SK-N-SH (cell line): Measurements from ENCODE around the gene MAPKAP1. TPM values are rescaled to one million over a fixed set of nuclear protein-coding genes. Genes with fewer than 3 reads are reported as not detected.

Source experiments
- CTCF ChIA-PET: fragments of 300-600, 350-600 bp; formaldehyde crosslinking; extraction: SDS; loops from one replicate; lab custom pipeline; 2021; lab: Yijun Ruan, JAX
- POLR2A ChIA-PET: fragments of 350-600 bp; sonication (Branson Sonifier 250); formaldehyde crosslinking; extraction: SDS; loops from one replicate; lab custom pipeline; 2020; ENCODE audit warnings: antibody characterized with exemption, inconsistent platforms; lab: Yijun Ruan, JAX
- DNase-seq: peaks from one replicate; pipeline ENCODE4 v3.0.0; 2012
- H2AFZ ChIP-seq: fragments of 200-600 bp; sonication (generic); 2 replicates; pipeline ENCODE4 v1.8.1; 2016; ENCODE audit warnings: antibody characterized with exemption, mild to moderate bottlenecking, low read depth
- H3F3A ChIP-seq: fragments of 200-600 bp; sonication (generic); replicated peaks from 2 replicates; pipeline ENCODE3; 2016; ENCODE audit warnings: antibody characterized with exemption, mild to moderate bottlenecking; ENCODE audit not compliant: insufficient read depth
- H3K27ac ChIP-seq, 2 experiments: fragments of 200-500 bp in 1 of 2; fragments of 200-600 bp in 1 of 2; sonication (Bioruptor generic) in 1 of 2; sonication (generic), shearing (Covaris generic) in 1 of 2; 2 replicates each; pipeline versions ENCODE4 v1.5.1 to v1.6.1; 2014 to 2016; ENCODE audit warnings: low read depth in 2 of 2, inconsistent platforms in 1 of 2, low read length in 1 of 2, mild to moderate bottlenecking in 1 of 2, mixed read lengths in 1 of 2
- H3K27me3 ChIP-seq: fragments of 200-600 bp; sonication (generic), shearing (Covaris generic); 2 replicates; pipeline ENCODE4 v1.6.1; 2016; ENCODE audit warnings: mixed run types; ENCODE audit not compliant: insufficient read depth
- H3K36me3 ChIP-seq, 2 experiments: fragments of 200-500 bp in 1 of 2; fragments of 200-600 bp in 1 of 2; sonication (Bioruptor generic) in 1 of 2; sonication (generic) in 1 of 2; replicated peaks in 1 of 2; 2 replicates each; pipeline versions ENCODE3 to v1.5.1; 2014 to 2016; ENCODE audit warnings: low read length in 1 of 2, mild to moderate bottlenecking in 1 of 2; ENCODE audit not compliant: insufficient read depth in 2 of 2, control insufficient read depth in 1 of 2
- H3K4me1 ChIP-seq, 2 experiments: fragments of 200-500 bp in 1 of 2; fragments of 200-600 bp in 1 of 2; sonication (Bioruptor generic) in 1 of 2; sonication (generic), shearing (Covaris generic) in 1 of 2; 2 replicates each; pipeline versions ENCODE4 v1.5.1 to v1.6.1; 2014 to 2016; ENCODE audit warnings: low read depth in 1 of 2, low read length in 1 of 2, mixed run types in 1 of 2; ENCODE audit not compliant: insufficient read depth in 2 of 2, control insufficient read depth in 1 of 2
- H3K4me2 ChIP-seq: fragments of 200-600 bp; sonication (generic), shearing (Covaris generic); 2 replicates; pipeline ENCODE4 v1.6.1; 2017; ENCODE audit warnings: mixed run types
- H3K4me3 ChIP-seq, 2 experiments: fragments of 200-500 bp in 1 of 2; fragments of 200-600 bp in 1 of 2; sonication (Bioruptor generic) in 1 of 2; sonication (generic), shearing (Covaris generic) in 1 of 2; 2 replicates each; pipeline versions ENCODE4 v1.5.1 to v1.8.1; 2014 to 2016; ENCODE audit warnings: low read depth in 2 of 2, inconsistent platforms in 1 of 2, low read length in 1 of 2, mild to moderate bottlenecking in 1 of 2, mixed read lengths in 1 of 2, moderate library complexity in 1 of 2
- H3K79me2 ChIP-seq: fragments of 200-600 bp; sonication (generic); 2 replicates; pipeline ENCODE4 v1.8.1; 2017; ENCODE audit warnings: mild to moderate bottlenecking; ENCODE audit not compliant: insufficient read depth
- H3K9ac ChIP-seq: fragments of 200-600 bp; sonication (generic); 2 replicates; pipeline ENCODE4 v1.6.1; 2017; ENCODE audit warnings: mixed run types
- H3K9me2 ChIP-seq: fragments of 200-600 bp; sonication (generic); 2 replicates; pipeline ENCODE4 v1.6.1; 2017; ENCODE audit warnings: mixed run types
- H3K9me3 ChIP-seq: fragments of 200-600 bp; sonication (generic); 2 replicates; pipeline ENCODE4 v1.6.1; 2017; ENCODE audit warnings: mixed run types, mild to moderate bottlenecking, moderate library complexity
- H4K20me1 ChIP-seq: fragments of 200-600 bp; sonication (generic); 2 replicates; pipeline ENCODE4 v1.6.1; 2017; ENCODE audit warnings: mild to moderate bottlenecking, mixed run types; ENCODE audit not compliant: insufficient read depth
- EP300 ChIP-seq, 2 experiments: IDR thresholded peaks; 2 replicates each; pipeline versions ENCODE4 v1.4.0 to v1.6.1; 2012; ENCODE audit warnings: borderline replicate concordance in 1 of 2, low read depth in 1 of 2, low read length in 1 of 2
- FOSL2 ChIP-seq: IDR thresholded peaks from 2 replicates; pipeline ENCODE4 v1.4.0; 2012; ENCODE audit warnings: low read depth, mild to moderate bottlenecking, moderate library complexity, borderline replicate concordance
- GATA2 ChIP-seq: sonication (generic); formaldehyde crosslinking; IDR thresholded peaks from 2 replicates; pipeline ENCODE4 v1.5.0; 2020; ENCODE audit warnings: mild to moderate bottlenecking, missing genetic modification reagents
- MXI1 ChIP-seq: IDR thresholded peaks from 2 replicates; pipeline ENCODE4 v1.6.1; 2012; ENCODE audit warnings: mild to moderate bottlenecking, low read depth, low read length, improper control_type of control experiment
- NFIC ChIP-seq: IDR thresholded peaks from 2 replicates; pipeline ENCODE4 v1.4.0; 2012; ENCODE audit warnings: borderline replicate concordance
- NRF1 ChIP-seq: IDR thresholded peaks from 2 replicates; pipeline ENCODE4 v1.6.1; 2012; ENCODE audit warnings: low read depth, mild to moderate bottlenecking, low read length
- PBX3 ChIP-seq: IDR thresholded peaks from 2 replicates; pipeline ENCODE4; 2012
- REST ChIP-seq: IDR thresholded peaks from 2 replicates; pipeline ENCODE4 v1.6.1; 2012; ENCODE audit warnings: mild to moderate bottlenecking, low read depth, low read length, moderate library complexity
- RFX5 ChIP-seq: IDR thresholded peaks from 2 replicates; pipeline ENCODE4 v1.6.1; 2012; ENCODE audit warnings: mild to moderate bottlenecking, improper control_type of control experiment, low read length
- TCF12 ChIP-seq: IDR thresholded peaks from 2 replicates; pipeline ENCODE4 v1.4.0; 2012
- TEAD4 ChIP-seq: IDR thresholded peaks from 2 replicates; pipeline ENCODE4 v1.4.0; 2012; ENCODE audit warnings: mild to moderate bottlenecking, borderline replicate concordance; ENCODE audit not compliant: insufficient read depth
- WGBS: methylation state at CpG from one replicate; pipeline ENCODE4 v1.1.6; 2017; ENCODE audit warnings: low lambda C conversion rate; 5-methylcytosine and 5-hydroxymethylcytosine counted together
- polyA plus RNA-seq, 3 experiments: library from polyadenylated mRNA; depleted of rRNA; stranded (reverse); fragments of >200 nt; gene quantifications; 2 replicates each; pipeline ENCODE4 v1.2.3, GENCODE V29; 2012
- TF ChIP-seq, protein P1 (sequence below): fragments of 150-350 bp; IDR thresholded peaks from 2 replicates; pipeline ENCODE4 v1.6.1; 2016; ENCODE audit warnings: mild to moderate bottlenecking, low read depth, low read length
- TF ChIP-seq, protein P2 (sequence below): IDR thresholded peaks from 2 replicates; pipeline ENCODE4 v1.4.0; 2012; ENCODE audit warnings: low read depth, borderline replicate concordance

Gene MAPKAP1
- polyA plus RNA-seq, 1 of the 3 experiments (the other 2 are of a cell fraction): 117 TPM

DNA sequence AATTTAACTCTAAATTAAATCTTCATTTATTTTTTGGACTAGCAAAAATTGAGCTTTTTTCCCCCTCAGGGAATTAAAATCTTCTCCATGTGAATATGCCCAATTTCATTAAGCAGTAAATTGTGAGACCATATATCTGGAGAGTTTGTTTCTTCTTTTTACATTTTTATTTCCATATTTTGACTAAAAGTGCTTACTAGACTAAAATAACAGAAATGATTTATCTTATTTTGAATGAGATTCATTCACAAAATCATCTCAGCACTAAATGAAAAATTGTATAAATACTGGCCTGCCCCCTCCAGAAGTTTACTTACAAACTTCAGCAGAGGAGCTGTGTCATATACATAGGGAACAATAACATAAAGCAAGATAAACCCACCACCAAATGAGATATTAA is 26.6 kb downstream of the MAPKAP1 start:
- Histone ChIP-seq H2AFZ (no peak overlapping the region), H3K4me2 (no peak overlapping the region), H3K4me3 (no peak overlapping the region), H3K4me1 (peaks cover 0 to 24% of the 10 kb centered on the region in 2 experiments; a peak in 2 of 4 replicates), H3K27ac (no peak overlapping the region), H3K27me3 (no peaks in the 10 kb centered on the region), H3K9me2 (no peaks in the 10 kb centered on the region), H4K20me1 (no peaks in the 10 kb centered on the region; the same call in 1 of the 2 replicates), H3K36me3 (peaks cover 0 to 2% of the 10 kb centered on the region in 2 experiments), H3K9ac (no peak overlapping the region), H3F3A (peaks cover 36% of the 10 kb centered on the region), H3K9me3 (no peaks in the 10 kb centered on the region), H3K79me2 (peaks cover 83% of the 10 kb centered on the region)
- POLR2A ChIA-PET: no interaction called here
- TF ChIP-seq TEAD4 (no peak), GATA2 (no peak), MXI1 (no peak), NRF1 (no peak), FOSL2 (no peak), NFIC (no peak)
- TF ChIP-seq, protein P1, sequence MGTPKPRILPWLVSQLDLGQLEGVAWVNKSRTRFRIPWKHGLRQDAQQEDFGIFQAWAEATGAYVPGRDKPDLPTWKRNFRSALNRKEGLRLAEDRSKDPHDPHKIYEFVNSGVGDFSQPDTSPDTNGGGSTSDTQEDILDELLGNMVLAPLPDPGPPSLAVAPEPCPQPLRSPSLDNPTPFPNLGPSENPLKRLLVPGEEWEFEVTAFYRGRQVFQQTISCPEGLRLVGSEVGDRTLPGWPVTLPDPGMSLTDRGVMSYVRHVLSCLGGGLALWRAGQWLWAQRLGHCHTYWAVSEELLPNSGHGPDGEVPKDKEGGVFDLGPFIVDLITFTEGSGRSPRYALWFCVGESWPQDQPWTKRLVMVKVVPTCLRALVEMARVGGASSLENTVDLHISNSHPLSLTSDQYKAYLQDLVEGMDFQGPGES: no peak
- TF ChIP-seq, protein P2, sequence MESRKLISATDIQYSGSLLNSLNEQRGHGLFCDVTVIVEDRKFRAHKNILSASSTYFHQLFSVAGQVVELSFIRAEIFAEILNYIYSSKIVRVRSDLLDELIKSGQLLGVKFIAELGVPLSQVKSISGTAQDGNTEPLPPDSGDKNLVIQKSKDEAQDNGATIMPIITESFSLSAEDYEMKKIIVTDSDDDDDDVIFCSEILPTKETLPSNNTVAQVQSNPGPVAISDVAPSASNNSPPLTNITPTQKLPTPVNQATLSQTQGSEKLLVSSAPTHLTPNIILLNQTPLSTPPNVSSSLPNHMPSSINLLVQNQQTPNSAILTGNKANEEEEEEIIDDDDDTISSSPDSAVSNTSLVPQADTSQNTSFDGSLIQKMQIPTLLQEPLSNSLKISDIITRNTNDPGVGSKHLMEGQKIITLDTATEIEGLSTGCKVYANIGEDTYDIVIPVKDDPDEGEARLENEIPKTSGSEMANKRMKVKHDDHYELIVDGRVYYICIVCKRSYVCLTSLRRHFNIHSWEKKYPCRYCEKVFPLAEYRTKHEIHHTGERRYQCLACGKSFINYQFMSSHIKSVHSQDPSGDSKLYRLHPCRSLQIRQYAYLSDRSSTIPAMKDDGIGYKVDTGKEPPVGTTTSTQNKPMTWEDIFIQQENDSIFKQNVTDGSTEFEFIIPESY: no peak
- CTCF ChIA-PET: interaction anchor here (0.7 to 1.6 kb wide), 3 partner anchors 10 to 208 kb away, joined by 3 to 6 read pairs (median 4); no protein-coding TSS in a partner anchor
- no peak for DNase-seq

DNA sequence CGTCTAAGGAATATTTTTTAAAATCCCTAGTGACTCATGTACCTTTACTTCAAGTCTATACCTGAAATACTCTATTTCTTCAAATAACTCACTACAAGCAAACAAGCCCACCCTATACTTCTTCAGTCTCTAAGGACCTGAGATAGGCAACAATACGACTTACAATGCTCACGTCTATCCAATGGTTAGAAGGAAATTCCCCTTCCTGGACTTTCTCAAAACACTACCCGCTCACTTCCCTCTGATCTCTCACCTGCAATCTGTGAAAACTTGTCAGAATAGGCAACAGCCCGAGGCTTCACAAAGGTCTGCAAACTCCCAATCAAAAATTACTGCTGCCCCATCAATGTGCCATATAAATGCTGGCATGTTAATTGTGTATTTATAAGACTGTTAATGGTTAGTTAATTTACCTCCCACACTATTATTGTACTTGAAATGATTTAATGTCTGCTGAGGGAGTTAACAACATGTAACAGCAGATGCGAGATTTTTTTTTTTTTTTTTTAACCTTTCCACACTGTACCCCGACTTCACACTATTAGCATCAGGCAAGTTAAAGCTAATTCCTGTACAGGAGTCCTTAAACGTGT is 27.3 kb downstream of the MAPKAP1 start:
- peaks cover 4% of the 10 kb centered on the region; the same call in 1 of the 2 replicates for H4K20me1 ChIP-seq
- DNase-seq: no peak
- H3K9me2 ChIP-seq: no peaks in the 10 kb centered on the region
- CTCF ChIA-PET: interaction anchor here (1.6 kb wide), 1 partner anchor 10 kb away, joined by 6 read pairs; no protein-coding TSS in a partner anchor
- no peak overlapping the region for H3K27ac ChIP-seq
- H3K4me2 ChIP-seq: no peak overlapping the region
- peaks cover 79% of the 10 kb centered on the region for H3K79me2 ChIP-seq
- peaks cover 37% of the 10 kb centered on the region for H3F3A ChIP-seq
- no peaks in the 10 kb centered on the region for H3K27me3 ChIP-seq
- H3K4me3 ChIP-seq: no peak overlapping the region
- no peaks in the 10 kb centered on the region for H3K36me3 ChIP-seq
- H3K9ac ChIP-seq: no peak overlapping the region
- H3K4me1 ChIP-seq: peaks cover 0 to 29% of the 10 kb centered on the region in 2 experiments; a peak in 2 of 4 replicates
- POLR2A ChIA-PET: no interaction called here
- H2AFZ ChIP-seq: no peak overlapping the region
- no peaks in the 10 kb centered on the region for H3K9me3 ChIP-seq
- whole genome bisulfite sequencing: 96% methylated on average over 8 of the region's 8 CpGs
- TF ChIP-seq TEAD4: no peak
- TF ChIP-seq, protein P1: no peak
- TF ChIP-seq REST: no peak
- TF ChIP-seq, protein P2: no peak
- no peak for TF ChIP-seq PBX3
- no peak for TF ChIP-seq TCF12
- no peak for TF ChIP-seq RFX5
- no peak for TF ChIP-seq MXI1
- no peak for TF ChIP-seq FOSL2
- TF ChIP-seq EP300 (IDR thresholded peaks at IDR 0.05; ENCODE audit: borderline replicate concordance in 1 of 2, low read depth in 1 of 2, low read length in 1 of 2): no peak
